HG03280 (cell line): ENCODE measurements around the gene MGAT3.
A peak's percentile ranks its signal among the peaks of the same experiment; 100 is the strongest.
"Not testable (repeated sequence)": the region's sequence is repeated elsewhere in the genome, so short reads cannot be mapped to it uniquely, and the experiment has no call there.

Experiments used
- ATAC-seq: cut with Tn5 transposase; IDR thresholded peaks from one replicate; pipeline ENCODE4 v1.9.1; 2021; ENCODE audit warnings: mild to moderate bottlenecking, moderate library complexity; ENCODE audit not compliant: unreplicated experiment

The MGAT3 gene

GRCh38 chr22:39508393-39508792 is 51.6 kb downstream of the MGAT3 start:
- no peak for ATAC-seq

GRCh38 chr22:39510529-39511149 is 53.8 kb downstream of the MGAT3 start:
- ATAC-seq: no peak

GRCh38 chr22:39511226-39511625 is 54.4 kb downstream of the MGAT3 start:
- no peak for ATAC-seq

- no peak for ATAC-seq
Observed at GRCh38 chr22:39512026-39512425, 55.2 kb downstream of the MGAT3 start.

GRCh38 chr22:39513791-39514190 is 57.0 kb downstream of the MGAT3 start:
- no peak for ATAC-seq

GRCh38 chr22:39514373-39514973 is 57.7 kb downstream of the MGAT3 start:
- no peak for ATAC-seq

GRCh38 chr22:39515266-39516050 is 58.6 kb downstream of the MGAT3 start:
- ATAC-seq: no peak

- ATAC-seq: no peak
Observed at GRCh38 chr22:39517470-39517869, 60.7 kb downstream of the MGAT3 start.

- no peak for ATAC-seq
Observed at GRCh38 chr22:39518144-39518786, 61.5 kb downstream of the MGAT3 start.

GRCh38 chr22:39518996-39519680 is 62.3 kb downstream of the MGAT3 start:
- no peak for ATAC-seq

GRCh38 chr22:39519681-39520225 is 62.9 kb downstream of the MGAT3 start:
- ATAC-seq: peak; percentile 76

- ATAC-seq: peak; percentile 60
Observed at GRCh38 chr22:39520226-39521105, 63.7 kb downstream of the MGAT3 start, which contains the start of gene ATF4. TSS of gene ATF4 (plus strand) at chr22:39520562. CDS start at chr22:39521446, 884 bp downstream.

- ATAC-seq: not testable (repeated sequence)
Observed at GRCh38 chr22:39521106-39521885, 64.5 kb downstream of the MGAT3 start.

GRCh38 chr22:39522091-39522490 is 65.3 kb downstream of the MGAT3 start:
- not testable (repeated sequence) for ATAC-seq

- ATAC-seq: no peak
Observed at GRCh38 chr22:39522567-39523300, 65.9 kb downstream of the MGAT3 start.

- ATAC-seq: no peak
Observed at GRCh38 chr22:39524089-39524752, 67.4 kb downstream of the MGAT3 start.
